ENCODE measurements around the gene SDK2. TPM values are rescaled to one million over a fixed set of nuclear protein-coding genes. Genes with fewer than 3 reads are reported as not detected.
"Not testable (repeated sequence)": the region's sequence is repeated elsewhere in the genome, so short reads cannot be mapped to it uniquely, and the experiment has no call there.

SDK2 gene
- total RNA-seq, 1 donor from 2014 or later: 11.2 TPM

GRCh38 chr17:73455050-73455687 lies 189.1 kb downstream of the SDK2 start:
- Mint-ChIP-seq H3K9me3 (ENCODE audit: unreplicated experiment) (peaks cover 7% of the 10 kb centered on the region), H3K4me1 (ENCODE audit: low read depth, unreplicated experiment) (no peaks in the 10 kb centered on the region), H3K36me3 (ENCODE audit: low read depth, unreplicated experiment) (peaks cover 13% of the 10 kb centered on the region), H3K4me3 (ENCODE audit: unreplicated experiment) (no peak overlapping the region), H3K27me3 (ENCODE audit: low read depth, unreplicated experiment) (peaks cover 15% of the 10 kb centered on the region), H3K27ac (ENCODE audit: unreplicated experiment) (no peak overlapping the region)
- no peaks in the 10 kb centered on the region for H3K4me1 ChIP-seq (ENCODE audit: insufficient read depth, low read length)
- H4K20me1 ChIP-seq (ENCODE audit: insufficient read depth, low read length): no peaks in the 10 kb centered on the region
- H3K27me3 ChIP-seq (ENCODE audit: insufficient read depth, low read length): peaks cover 2% of the 10 kb centered on the region
- peaks cover 3% of the 10 kb centered on the region for H3K9me3 ChIP-seq (ENCODE audit: insufficient read depth, low read depth, low read length)
- DNase-seq (ENCODE audit: low read depth) (no peak), FAIRE-seq (no peak)
- no peaks in the 10 kb centered on the region for H3K36me3 ChIP-seq (ENCODE audit: insufficient read depth, low read length)
- no peak overlapping the region for H3K27ac ChIP-seq (ENCODE audit: low read depth, low read length)
- H2AFZ ChIP-seq (ENCODE audit: low read depth, low read length): no peak overlapping the region
- H3K4me2 ChIP-seq (ENCODE audit: low read length): no peak overlapping the region
- H3K9ac ChIP-seq (ENCODE audit: low read length): no peak overlapping the region
- no peak for TF ChIP-seq EZH2 (IDR thresholded peaks at IDR 0.05; ENCODE audit: insufficient read depth, low read length)
- no peak for TF ChIP-seq CTCF (IDR thresholded peaks at IDR 0.05; ENCODE audit: insufficient read depth, low read depth, low read length)
- H3K79me2 ChIP-seq (ENCODE audit: insufficient read depth, low read length): no peaks in the 10 kb centered on the region
- no peak overlapping the region for H3K4me3 ChIP-seq (ENCODE audit: insufficient read depth, low read depth, low read length)

- not testable (repeated sequence) for H3K9me3 Mint-ChIP-seq (ENCODE audit: unreplicated experiment); H2AFZ ChIP-seq (ENCODE audit: low read depth, low read length); DNase-seq (ENCODE audit: low read depth); H3K4me3 ChIP-seq (ENCODE audit: insufficient read depth, low read depth, low read length); FAIRE-seq; H3K27ac ChIP-seq (ENCODE audit: low read depth, low read length); H3K36me3 Mint-ChIP-seq (ENCODE audit: low read depth, unreplicated experiment); H3K4me1 Mint-ChIP-seq (ENCODE audit: low read depth, unreplicated experiment); H4K20me1 ChIP-seq (ENCODE audit: insufficient read depth, low read length); H3K27ac Mint-ChIP-seq (ENCODE audit: unreplicated experiment); H3K4me2 ChIP-seq (ENCODE audit: low read length); H3K9me3 ChIP-seq (ENCODE audit: insufficient read depth, low read depth, low read length); H3K4me3 Mint-ChIP-seq (ENCODE audit: unreplicated experiment); H3K4me1 ChIP-seq (ENCODE audit: insufficient read depth, low read length); H3K9ac ChIP-seq (ENCODE audit: low read length); H3K79me2 ChIP-seq (ENCODE audit: insufficient read depth, low read length); H3K27me3 ChIP-seq (ENCODE audit: insufficient read depth, low read length); H3K36me3 ChIP-seq (ENCODE audit: insufficient read depth, low read length)
- H3K27me3 Mint-ChIP-seq (ENCODE audit: low read depth, unreplicated experiment): peaks cover 13% of the 10 kb centered on the region
These were observed 190.8 kb downstream of the SDK2 start for GRCh38 chr17:73453494-73453893.

DNA sequence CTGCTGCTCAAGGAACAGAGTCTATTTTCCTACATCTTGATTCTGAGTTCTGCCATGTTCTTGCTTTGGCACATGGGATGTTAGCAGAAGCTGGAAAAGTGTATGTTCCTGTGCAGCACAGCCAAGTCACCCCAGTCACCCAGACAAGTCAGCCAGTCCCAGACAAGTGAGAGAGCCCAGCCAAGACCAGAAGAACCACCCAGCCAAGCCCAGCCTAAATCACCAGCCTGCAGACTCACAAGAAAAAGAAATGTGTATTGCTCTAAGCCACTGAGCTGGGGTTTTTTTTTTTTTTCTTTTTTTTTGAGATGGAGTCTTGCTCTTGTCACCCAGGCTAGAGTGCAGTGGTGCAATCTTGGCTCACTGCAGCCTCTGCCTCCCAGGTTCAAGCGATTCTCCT lies 191.2 kb downstream of the SDK2 start:
- DNase-seq (ENCODE audit: low read depth) (no peak), FAIRE-seq (no peak)
- Histone ChIP-seq H3K27me3 (ENCODE audit: insufficient read depth, low read length) (peaks cover 2% of the 10 kb centered on the region), H3K4me3 (ENCODE audit: insufficient read depth, low read depth, low read length) (no peak overlapping the region), H3K4me1 (ENCODE audit: insufficient read depth, low read length) (no peaks in the 10 kb centered on the region), H3K36me3 (ENCODE audit: insufficient read depth, low read length) (no peaks in the 10 kb centered on the region), H3K9me3 (ENCODE audit: insufficient read depth, low read depth, low read length) (no peaks in the 10 kb centered on the region), H2AFZ (ENCODE audit: low read depth, low read length) (no peak overlapping the region), H3K9ac (ENCODE audit: low read length) (no peak overlapping the region), H3K79me2 (ENCODE audit: insufficient read depth, low read length) (no peaks in the 10 kb centered on the region), H3K27ac (ENCODE audit: low read depth, low read length) (no peak overlapping the region), H4K20me1 (ENCODE audit: insufficient read depth, low read length) (no peaks in the 10 kb centered on the region), H3K4me2 (ENCODE audit: low read length) (no peak overlapping the region)
- peaks cover 5% of the 10 kb centered on the region for H3K36me3 Mint-ChIP-seq (ENCODE audit: low read depth, unreplicated experiment)
- no peak overlapping the region for H3K4me3 Mint-ChIP-seq (ENCODE audit: unreplicated experiment)
- H3K9me3 Mint-ChIP-seq (ENCODE audit: unreplicated experiment): peaks cover 7% of the 10 kb centered on the region
- H3K27me3 Mint-ChIP-seq (ENCODE audit: low read depth, unreplicated experiment): peaks cover 10% of the 10 kb centered on the region
- no peak overlapping the region for H3K27ac Mint-ChIP-seq (ENCODE audit: unreplicated experiment)
- no peaks in the 10 kb centered on the region for H3K4me1 Mint-ChIP-seq (ENCODE audit: low read depth, unreplicated experiment)
- TF ChIP-seq EZH2 (IDR thresholded peaks at IDR 0.05; ENCODE audit: insufficient read depth, low read length): no peak
- TF ChIP-seq CTCF (IDR thresholded peaks at IDR 0.05; ENCODE audit: insufficient read depth, low read depth, low read length): no peak
